Stimulated activated effector memory CD8-positive, alpha-beta T cell treated with anti-CD3 and anti-CD28 coated beads, Interleukin-12 subunit alpha, Interleukin-12 subunit beta, amount 100 ng/mL, for 72 hours (primary cell): ENCODE measurements around the gene PIK3R2.

Experiments used
- ATAC-seq: fragments of 150-1000 bp; cut with Tn5 transposase; 2 replicates; pipeline ENCODE4 v1.10.0; 2021
- DNase-seq, 2 donors: peaks; one replicate each; pipeline ENCODE4 v3.0.0; 2021 to 2022; ENCODE audit warnings: low spot score in 2 of 2
- H3K27ac Mint-ChIP-seq: one replicate; pipeline ENCODE4 v1.8.0; 2022; ENCODE audit warnings: mild to moderate bottlenecking, mixed read lengths
- H3K36me3 Mint-ChIP-seq: one replicate; pipeline ENCODE4 v1.8.0; 2022; ENCODE audit warnings: mild to moderate bottlenecking, mixed read lengths
- H3K4me1 Mint-ChIP-seq: one replicate; pipeline ENCODE4 v1.8.0; 2022; ENCODE audit warnings: mixed read lengths
- H3K4me3 Mint-ChIP-seq: one replicate; pipeline ENCODE4 v1.8.0; 2022; ENCODE audit warnings: mild to moderate bottlenecking, mixed read lengths
- H3K9me3 Mint-ChIP-seq: one replicate; pipeline ENCODE4 v1.8.0; 2022; ENCODE audit warnings: mixed read lengths

PIK3R2 gene

DNA sequence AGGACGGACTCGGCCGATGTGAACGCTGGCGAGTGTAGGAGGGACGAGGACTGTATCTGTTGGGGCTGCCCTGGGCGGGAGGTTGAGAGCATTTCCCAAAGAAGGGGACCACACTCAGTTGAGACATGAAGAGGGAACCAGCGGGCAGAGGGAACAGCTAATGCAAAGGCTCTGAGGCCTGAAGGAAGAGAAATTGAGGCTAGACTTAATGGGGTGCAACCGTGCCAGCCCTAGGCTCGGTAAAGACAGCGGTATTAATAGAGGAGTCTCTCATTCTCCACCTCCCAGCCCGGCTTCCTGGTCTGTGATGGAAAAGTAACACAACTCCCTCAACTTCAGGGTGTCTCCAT is 41.2 kb downstream of the PIK3R2 start:
- H3K4me3 Mint-ChIP-seq = peak overlapping the region; percentile 78
- H3K36me3 Mint-ChIP-seq = peaks cover 52% of the 10 kb centered on the region
- H3K9me3 Mint-ChIP-seq = no peaks in the 10 kb centered on the region
- ATAC-seq = no peak
- peak overlapping the region; percentile 88 for H3K27ac Mint-ChIP-seq
- peaks cover 19% of the 10 kb centered on the region for H3K4me1 Mint-ChIP-seq
- DNase-seq = no peak

DNA sequence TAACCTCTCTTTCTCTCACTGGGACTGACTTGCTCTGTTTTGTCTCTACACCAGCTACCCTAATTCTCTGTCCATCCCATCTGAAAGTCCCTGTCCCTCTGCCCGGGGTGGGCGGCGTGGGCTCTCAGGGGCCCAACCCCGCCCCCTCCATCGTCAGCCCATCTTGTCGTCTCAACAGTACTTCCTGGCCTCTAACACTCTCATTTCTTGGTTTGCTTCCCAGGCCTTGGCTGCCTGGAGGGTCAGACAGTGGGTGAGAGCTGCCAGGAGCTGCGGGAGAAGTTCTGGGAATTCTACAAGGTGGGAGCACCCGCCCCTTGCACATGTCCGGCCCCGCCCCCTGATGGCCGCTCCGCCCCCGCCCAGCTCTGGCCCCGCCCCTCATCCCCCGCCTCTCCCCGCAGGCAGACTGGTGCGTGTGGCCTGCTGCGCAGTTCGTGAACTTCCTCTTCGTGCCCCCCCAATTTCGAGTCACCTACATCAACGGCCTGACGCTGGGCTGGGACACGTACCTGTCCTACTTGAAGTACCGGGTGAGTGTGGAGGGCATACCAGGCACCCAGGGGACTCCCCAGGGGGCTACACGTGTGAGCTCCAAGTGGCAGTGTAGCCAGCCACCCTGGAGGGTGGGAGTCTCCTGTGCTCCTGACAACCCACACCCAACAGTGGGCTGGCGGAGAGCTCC is 41.7 kb downstream of the PIK3R2 start:
- peak overlapping the region; percentile 78 for H3K4me3 Mint-ChIP-seq
- ATAC-seq (no peak), DNase-seq (peak in 1 of 2 donors; percentile 65)
- H3K4me1 Mint-ChIP-seq = peaks cover 19% of the 10 kb centered on the region
- H3K27ac Mint-ChIP-seq = no peak overlapping the region
- no peaks in the 10 kb centered on the region for H3K9me3 Mint-ChIP-seq
- H3K36me3 Mint-ChIP-seq = peaks cover 57% of the 10 kb centered on the region

DNA sequence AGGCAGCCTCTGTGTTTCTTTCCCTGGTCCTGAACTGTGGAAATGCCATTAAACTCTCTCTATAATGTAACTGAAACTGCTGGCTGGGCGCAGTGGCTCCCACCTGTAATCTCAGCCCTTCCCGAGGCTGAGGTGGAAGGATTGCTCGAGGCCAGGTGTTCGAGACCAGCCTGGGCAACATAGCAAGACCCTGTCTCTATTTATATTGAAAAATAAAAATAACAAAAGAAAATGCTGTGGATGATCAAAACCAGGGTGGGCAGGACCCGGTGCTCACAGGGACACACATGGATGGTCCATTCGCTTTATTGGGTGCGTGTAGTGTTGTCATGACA is 43.5 kb downstream of the PIK3R2 start:
- no peak overlapping the region for H3K27ac Mint-ChIP-seq
- ATAC-seq (no peak), DNase-seq (no peak)
- H3K9me3 Mint-ChIP-seq = no peaks in the 10 kb centered on the region
- peaks cover 19% of the 10 kb centered on the region for H3K4me1 Mint-ChIP-seq
- no peak overlapping the region for H3K4me3 Mint-ChIP-seq
- peaks cover 63% of the 10 kb centered on the region for H3K36me3 Mint-ChIP-seq

- peaks cover 15% of the 10 kb centered on the region for H3K4me1 Mint-ChIP-seq
- peaks cover 72% of the 10 kb centered on the region for H3K36me3 Mint-ChIP-seq
- DNase-seq (no peak), ATAC-seq (no peak)
- no peaks in the 10 kb centered on the region for H3K9me3 Mint-ChIP-seq
- no peak overlapping the region for H3K4me3 Mint-ChIP-seq
- H3K27ac Mint-ChIP-seq = no peak overlapping the region
Observed at GRCh38 chr19:18197306-18197705, 44.3 kb downstream of the PIK3R2 start.

DNA sequence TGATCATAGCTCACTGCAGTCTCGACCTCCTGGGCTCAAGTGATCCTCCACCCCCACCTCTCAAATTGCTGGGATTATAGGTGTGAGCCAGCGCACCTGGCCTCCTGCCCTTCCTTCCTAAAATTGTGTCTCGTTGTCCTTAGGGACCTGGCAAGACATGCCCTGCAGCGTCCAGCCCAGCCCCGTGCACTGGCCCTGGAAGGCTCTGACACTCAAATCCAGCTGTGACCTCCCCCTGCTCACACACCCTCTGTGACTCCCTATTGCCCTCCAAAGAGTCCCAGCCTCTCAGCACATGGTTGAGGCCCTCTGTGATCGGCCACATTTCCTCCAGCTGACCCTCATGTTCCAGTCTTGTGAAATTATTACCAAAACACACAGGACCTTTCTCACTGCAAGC is 45.0 kb downstream of the PIK3R2 start:
- peak overlapping the region; percentile 56 for H3K27ac Mint-ChIP-seq
- peaks cover 19% of the 10 kb centered on the region for H3K4me1 Mint-ChIP-seq
- DNase-seq = no peak
- peaks cover 70% of the 10 kb centered on the region for H3K36me3 Mint-ChIP-seq
- no peaks in the 10 kb centered on the region for H3K9me3 Mint-ChIP-seq
- ATAC-seq = no peak
- no peak overlapping the region for H3K4me3 Mint-ChIP-seq

- peak overlapping the region; percentile 56 for H3K27ac Mint-ChIP-seq
- no peak overlapping the region for H3K4me3 Mint-ChIP-seq
Observed at GRCh38 chr19:18198374-18198773, 45.4 kb downstream of the PIK3R2 start.

DNA sequence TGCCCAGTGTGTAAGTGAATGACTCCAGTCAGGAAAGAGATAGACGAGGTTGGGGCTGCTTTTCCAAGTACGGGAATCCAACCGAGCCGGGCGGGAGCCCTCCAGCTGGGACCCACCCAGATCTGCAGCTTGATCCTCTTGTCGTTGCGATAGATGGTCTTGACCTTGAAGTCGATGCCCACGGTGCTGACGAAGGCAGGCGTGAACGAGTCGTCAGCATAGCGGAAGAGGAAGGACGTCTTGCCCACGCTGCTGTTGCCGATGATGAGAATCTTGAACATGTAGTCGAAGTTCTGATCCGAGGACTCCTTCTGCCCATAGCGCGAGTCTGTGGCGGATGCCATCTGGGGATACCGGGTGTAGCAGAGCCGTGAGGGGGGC is 49.4 kb downstream of the PIK3R2 start:
- Mint-ChIP-seq H3K9me3 (no peaks in the 10 kb centered on the region), H3K4me3 (peak overlapping the region; percentile 82), H3K36me3 (peaks cover 38% of the 10 kb centered on the region), H3K27ac (no peak overlapping the region), H3K4me1 (peaks cover 24% of the 10 kb centered on the region)
- ATAC-seq (no peak), DNase-seq (no peak)

More at GRCh38 chr19:18198374-18198773, 45.4 kb downstream of the PIK3R2 start:
- Mint-ChIP-seq H3K36me3 (peaks cover 66% of the 10 kb centered on the region), H3K4me1 (peaks cover 24% of the 10 kb centered on the region), H3K9me3 (no peaks in the 10 kb centered on the region)
- DNase-seq (no peak), ATAC-seq (no peak)

- Mint-ChIP-seq H3K9me3 (no peaks in the 10 kb centered on the region), H3K36me3 (peaks cover 35% of the 10 kb centered on the region), H3K4me1 (peaks cover 24% of the 10 kb centered on the region), H3K4me3 (peak overlapping the region; percentile 82), H3K27ac (no peak overlapping the region)
- no peak for DNase-seq
- no peak for ATAC-seq
Observed at GRCh38 chr19:18202778-18203407, 49.9 kb downstream of the PIK3R2 start.

DNA sequence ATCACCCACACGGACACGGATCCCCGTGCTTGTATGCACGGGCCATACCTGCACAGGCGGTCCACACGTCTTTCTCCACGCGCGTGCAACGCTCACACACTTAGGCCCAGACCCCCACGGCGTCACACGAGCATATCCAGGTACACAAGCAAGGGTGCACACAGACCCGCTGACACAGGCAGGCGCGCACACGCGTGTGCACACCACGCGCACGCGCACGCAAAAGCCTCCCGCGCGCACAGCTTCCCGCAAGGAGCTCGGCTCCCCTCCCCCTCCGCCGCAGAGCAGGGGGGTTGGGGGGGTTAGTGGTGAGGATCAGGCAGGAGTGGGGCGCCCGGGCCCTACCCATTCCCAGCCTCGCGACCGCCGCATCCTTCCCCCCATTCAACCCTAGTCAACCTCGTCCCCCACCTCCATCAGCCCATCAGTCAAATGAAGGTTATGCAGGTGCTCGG is 50.5 kb downstream of the PIK3R2 start:
- Mint-ChIP-seq H3K4me1 (peaks cover 24% of the 10 kb centered on the region), H3K9me3 (no peaks in the 10 kb centered on the region), H3K36me3 (peaks cover 30% of the 10 kb centered on the region), H3K27ac (peak overlapping the region; percentile 91), H3K4me3 (peak overlapping the region; percentile 82)
- ATAC-seq (peak; percentile 6), DNase-seq (no peak)

DNA sequence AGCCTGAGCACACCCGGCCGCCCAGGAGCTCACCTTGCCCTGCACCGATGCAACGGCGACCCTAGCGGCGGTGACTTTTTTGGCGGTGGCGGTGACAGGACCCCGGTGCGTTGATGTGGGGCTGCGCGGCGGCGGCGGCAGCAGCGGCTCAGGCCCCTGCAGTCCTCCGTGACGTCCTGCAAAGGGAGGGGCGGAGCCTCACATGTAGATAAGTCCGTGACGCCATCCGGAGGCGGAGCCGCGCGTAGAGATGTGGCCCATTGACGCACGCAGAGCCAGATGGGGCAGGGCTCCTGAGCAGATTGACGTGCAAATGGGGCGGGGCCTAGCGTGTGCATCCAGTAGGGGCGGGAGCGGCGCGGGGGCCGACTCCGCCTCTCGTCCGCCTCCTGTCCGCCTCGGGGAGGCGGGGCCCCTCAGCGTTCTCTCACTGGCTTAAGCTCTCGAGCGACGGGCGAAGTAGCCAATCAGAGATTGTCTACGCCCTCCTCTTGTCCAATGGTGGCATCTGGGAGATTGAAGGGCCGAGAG is 51.0 kb downstream of the PIK3R2 start, which contains the start of gene RAB3A:
RAB3A (minus strand) TSS at position 180 of the 531 bp plus-strand sequence. CDS start 1,302 bp downstream, outside the sequence.
- peak within 1 kb of the TSS; percentile 82 for H3K4me3 Mint-ChIP-seq
- peak within 1 kb of the TSS; percentile 91 for H3K27ac Mint-ChIP-seq
- ATAC-seq = peak; percentile 95
- no peaks in the 10 kb centered on the region for H3K9me3 Mint-ChIP-seq
- H3K4me1 Mint-ChIP-seq = peaks cover 24% of the 10 kb centered on the region
- DNase-seq = peak; percentile 93 to 99
- peaks cover 25% of the 10 kb centered on the region for H3K36me3 Mint-ChIP-seq

- ATAC-seq (peak; percentile 3), DNase-seq (peak; percentile 49 to 84)
- H3K36me3 Mint-ChIP-seq = peaks cover 18% of the 10 kb centered on the region
- peak overlapping the region; percentile 82 for H3K4me3 Mint-ChIP-seq
- no peaks in the 10 kb centered on the region for H3K9me3 Mint-ChIP-seq
- peaks cover 24% of the 10 kb centered on the region for H3K4me1 Mint-ChIP-seq
- H3K27ac Mint-ChIP-seq = peak overlapping the region; percentile 91
Observed at GRCh38 chr19:18204394-18205199, 51.6 kb downstream of the PIK3R2 start.

DNA sequence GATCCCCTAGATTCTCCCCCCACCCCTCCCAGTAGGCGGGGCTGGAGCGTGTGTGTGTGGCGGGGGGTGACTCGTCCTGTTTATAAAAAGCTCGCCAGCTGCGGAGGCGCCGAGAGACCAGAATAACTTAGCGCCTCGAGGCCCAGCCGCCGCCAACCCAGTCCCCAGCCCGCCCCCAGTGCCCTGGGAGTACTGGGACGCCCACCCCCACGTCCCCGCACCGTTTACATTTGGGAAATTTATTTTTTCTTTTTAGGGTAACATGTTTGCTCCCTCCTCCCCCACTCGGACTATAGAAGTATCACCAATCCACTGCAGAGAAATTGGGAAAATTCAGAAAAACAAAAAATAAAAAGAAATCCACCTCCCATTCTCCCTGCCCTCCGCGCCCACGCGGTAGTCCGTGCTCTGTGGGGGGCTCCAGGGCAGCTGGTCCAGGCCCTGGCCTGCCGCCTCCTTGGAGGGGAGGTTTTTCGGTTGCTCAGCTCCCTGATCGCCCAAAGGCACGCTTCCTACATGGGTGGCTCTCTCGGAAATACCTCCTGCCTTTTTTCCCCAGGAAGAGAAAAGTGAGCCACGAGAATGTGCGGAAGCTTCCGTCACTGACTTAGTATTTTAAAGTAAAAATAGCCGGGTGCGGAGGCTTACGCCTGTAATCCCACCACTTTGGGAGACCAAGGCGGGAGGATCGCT is 52.4 kb downstream of the PIK3R2 start:
- ATAC-seq (no peak), DNase-seq (peak; percentile 46 to 77)
- peak overlapping the region; percentile 82 for H3K4me3 Mint-ChIP-seq
- H3K27ac Mint-ChIP-seq = peak overlapping the region; percentile 91
- H3K4me1 Mint-ChIP-seq = peaks cover 24% of the 10 kb centered on the region
- peaks cover 14% of the 10 kb centered on the region for H3K36me3 Mint-ChIP-seq
- H3K9me3 Mint-ChIP-seq = no peaks in the 10 kb centered on the region

GRCh38 chr19:18206018-18206417 is 53.1 kb downstream of the PIK3R2 start:
- DNase-seq (no peak), ATAC-seq (no peak)
- Mint-ChIP-seq H3K27ac (no peak overlapping the region), H3K4me3 (no peak overlapping the region), H3K36me3 (peaks cover 14% of the 10 kb centered on the region), H3K4me1 (peaks cover 24% of the 10 kb centered on the region), H3K9me3 (no peaks in the 10 kb centered on the region)

DNA sequence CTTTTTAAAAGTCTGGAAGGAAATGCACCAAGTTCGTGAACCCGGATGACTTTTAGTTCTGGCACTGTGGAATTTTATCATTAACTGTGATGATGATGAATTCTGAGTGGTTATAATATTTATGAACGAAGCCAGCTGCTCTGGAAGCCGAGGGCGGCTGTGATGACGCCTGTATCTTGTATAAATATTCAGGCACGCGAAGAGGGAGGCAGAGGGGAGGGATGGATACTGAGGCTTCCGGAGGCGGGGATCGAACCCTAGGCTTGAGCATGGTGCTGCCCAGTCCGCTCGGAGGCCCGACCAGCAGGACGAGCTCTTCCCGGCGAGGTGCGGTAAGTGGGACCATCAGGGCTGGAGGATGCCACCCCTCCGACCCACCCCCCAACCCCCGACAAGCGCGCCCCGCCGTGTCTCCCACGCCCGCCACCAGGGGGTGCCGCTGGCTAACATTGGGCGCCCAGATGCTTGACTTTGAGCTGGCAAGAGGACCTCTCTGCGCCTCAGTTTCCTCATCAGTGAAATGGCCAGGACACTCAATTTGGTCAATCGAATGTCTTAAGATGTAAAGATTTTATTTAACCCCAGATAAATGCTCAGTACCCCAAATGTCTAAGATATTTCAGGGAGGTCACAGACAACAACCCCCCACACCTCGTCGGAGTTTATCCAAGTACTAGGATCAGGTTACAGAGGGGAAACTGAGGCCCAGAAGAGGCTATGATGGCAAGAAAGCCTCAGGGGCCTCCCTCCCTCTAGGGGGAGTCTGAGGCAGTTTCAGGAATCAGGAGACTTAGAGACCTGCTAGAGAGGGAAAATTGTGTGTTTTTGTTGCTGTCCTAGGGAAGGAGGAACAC is 55.4 kb downstream of the PIK3R2 start:
- peak; percentile 57 to 74 for DNase-seq

More for the DNA sequence above, 55.4 kb downstream of the PIK3R2 start:
- no peak for ATAC-seq
- Mint-ChIP-seq H3K27ac (no peak overlapping the region), H3K36me3 (no peaks in the 10 kb centered on the region), H3K4me3 (no peak overlapping the region), H3K9me3 (no peaks in the 10 kb centered on the region), H3K4me1 (peaks cover 13% of the 10 kb centered on the region)
